Aorta (tissue), 5 donors: ENCODE measurements around the gene TMEM143. TPM values are rescaled to one million over a fixed set of nuclear protein-coding genes. Genes with fewer than 3 reads are reported as not detected.

Experiments
- ATAC-seq: fragments of 200-7000 bp; cut with Tn5 transposase; one replicate; pipeline ENCODE4 v1.9.1; 2022; ENCODE audit warnings: moderate library complexity; ENCODE audit not compliant: low FRiP score
- DNase-seq, 2 donors: peaks; one replicate each; pipeline ENCODE4 v3.0.0-alpha.2; 2020
- H3K27ac ChIP-seq, 2 donors: one replicate each; pipeline ENCODE4 v1.5.1; 2013; ENCODE audit warnings: low read length in 2 of 2, mild to moderate bottlenecking in 2 of 2, moderate library complexity in 2 of 2, control low read depth in 1 of 2, inconsistent platforms in 1 of 2, low read depth in 1 of 2
- H3K27me3 ChIP-seq, 2 donors: one replicate each; pipeline ENCODE4 v1.6.1; 2013; ENCODE audit warnings: control low read depth in 1 of 2, low read length in 1 of 2, mild to moderate bottlenecking in 1 of 2, moderate library complexity in 1 of 2; ENCODE audit not compliant: insufficient read depth in 2 of 2, control insufficient read depth in 1 of 2
- H3K36me3 ChIP-seq, 2 donors: one replicate each; pipeline ENCODE4 v1.6.1; 2013; ENCODE audit warnings: control low read depth in 1 of 2, low read length in 1 of 2, mild to moderate bottlenecking in 1 of 2; ENCODE audit not compliant: insufficient read depth in 2 of 2, control insufficient read depth in 1 of 2
- H3K4me1 ChIP-seq, 2 donors: one replicate each; pipeline ENCODE4 v1.6.1; 2013; ENCODE audit warnings: low read length in 2 of 2, control low read depth in 1 of 2, mild to moderate bottlenecking in 1 of 2, moderate library complexity in 1 of 2; ENCODE audit not compliant: insufficient read depth in 2 of 2, control insufficient read depth in 1 of 2
- H3K4me3 ChIP-seq, 2 donors: one replicate each; pipeline ENCODE4 v1.5.1; 2013; ENCODE audit warnings: low read length in 2 of 2, control low read depth in 1 of 2, mild to moderate bottlenecking in 1 of 2
- H3K9me3 ChIP-seq: one replicate; pipeline ENCODE4 v1.6.1; 2013; ENCODE audit warnings: mild to moderate bottlenecking, low read length; ENCODE audit not compliant: control insufficient read depth
- WGBS, 2 donors: extraction: QIAGEN DNeasy Blood & Tissue Kit; methylation state at CpG; one replicate each; pipeline ENCODE4 v1.1.7; 2013; 5-methylcytosine and 5-hydroxymethylcytosine counted together
- intact Hi-C, 2 donors: fragments of 100-400 bp; cut with DNase I; formaldehyde crosslinking; loops; one replicate each; pipeline versions ENCODE4 v1.14.2 to v1.15.0; 2022
- polyA plus RNA-seq, 2 donors: library from polyadenylated mRNA; stranded (reverse); fragments of 200-250 nt; gene quantifications; one replicate each; pipeline ENCODE4 v1.2.3, GENCODE V29; 2013
- total RNA-seq, 2 donors: library from RNA; stranded (reverse); fragmentation: NEBNext Ultra II Directional; extraction: Animal tissue kit (Norgen Biotek cat#: 25700); gene quantifications; one replicate each; pipeline ENCODE4 v1.2.1, GENCODE V29; 2021
- donor health status: healthy with polysubstance abuse.
- donor health status: Bipolar disorder and iron deficiency.
- donor health status: DM: no; HTN: no; CAD: no.
- donor health status: DM: no; HTN: no; CAD: no.
- donor health status: DM: yes; HTN: yes; CAD: no.

TMEM143 gene
- total and polyA plus RNA-seq, 4 donors: 4.9 to 9.2 (median 6.5) TPM

- Histone ChIP-seq H3K36me3 (no peaks in the 10 kb centered on the region), H3K27me3 (no peaks in the 10 kb centered on the region), H3K27ac (no peak overlapping the region), H3K4me3 (peak overlapping the region in 1 of 2 donors; percentile 26), H3K9me3 (peaks cover 3% of the 10 kb centered on the region), H3K4me1 (no peaks in the 10 kb centered on the region)
- peak; percentile 88 to 96 for DNase-seq
- intact Hi-C loops: loop anchor here (1.0 to 2.0 kb wide), 2 partner anchors 22 to 24 kb away; no protein-coding TSS in a partner anchor
- ATAC-seq: peak; percentile 95
- WGBS, 2 donors: 0% methylated on average over 45 of the region's 45 CpGs
Measured at GRCh38 chr19:48290771-48291488, 72.8 kb downstream of the TMEM143 start.

DNA sequence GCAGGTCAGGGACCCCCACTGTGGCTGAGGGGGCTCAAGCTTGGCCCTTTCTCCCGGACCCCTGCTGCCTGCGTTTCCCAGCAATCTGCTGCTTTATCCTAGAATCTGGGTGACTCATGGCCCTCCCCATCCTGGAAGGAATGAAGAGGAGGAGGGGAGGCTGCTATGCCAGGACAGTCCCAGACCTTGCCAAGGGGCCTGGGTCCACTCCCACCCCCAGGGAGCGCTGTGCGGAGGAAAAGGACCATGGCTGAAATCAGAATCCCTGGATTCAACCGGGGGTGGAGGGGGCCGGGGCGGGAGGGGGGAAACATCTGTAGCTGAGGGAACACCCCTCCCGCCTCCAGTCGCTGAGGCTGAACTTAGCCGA is 73.4 kb downstream of the TMEM143 start:
- WGBS, 2 donors: 2 to 3% methylated on average over 6 to 10 of the region's 10 CpGs
- no peaks in the 10 kb centered on the region for H3K4me1 ChIP-seq
- peaks cover 3% of the 10 kb centered on the region for H3K9me3 ChIP-seq
- ATAC-seq: peak; percentile 69
- peak in 1 of 2 donors; percentile 62 for DNase-seq
- no peaks in the 10 kb centered on the region for H3K36me3 ChIP-seq
- no peaks in the 10 kb centered on the region for H3K27me3 ChIP-seq
- intact Hi-C loops: loop anchor here in 1 of 2 donors (2.0 kb wide), 1 partner anchor 22 kb away; no protein-coding TSS in a partner anchor
- no peak overlapping the region for H3K27ac ChIP-seq
- peak overlapping the region in 1 of 2 donors; percentile 18 for H3K4me3 ChIP-seq

DNA sequence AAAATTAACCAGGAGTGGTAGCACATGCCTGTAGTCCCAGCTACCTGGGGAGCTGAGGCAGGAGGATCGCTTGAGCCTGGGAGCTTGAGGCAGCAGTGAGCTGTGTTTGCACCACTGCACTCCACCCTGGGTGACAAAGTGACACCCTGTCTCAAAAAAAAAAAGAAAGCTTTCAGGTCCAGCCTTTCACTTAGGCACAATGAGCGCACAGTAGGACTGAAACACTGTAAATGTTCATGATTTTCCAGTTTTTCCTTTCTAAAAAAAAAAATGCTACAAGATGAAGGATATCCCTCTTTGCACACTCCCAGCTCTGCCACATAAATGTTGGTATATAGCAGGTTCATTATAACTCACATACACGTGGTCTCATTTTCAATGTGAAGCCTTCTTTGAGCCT is 76.0 kb downstream of the TMEM143 start:
- peaks cover 6% of the 10 kb centered on the region for H3K9me3 ChIP-seq
- H3K4me1 ChIP-seq: no peaks in the 10 kb centered on the region

GRCh38 chr19:48284896-48285295 is 78.8 kb downstream of the TMEM143 start:
- DNase-seq: peak in 1 of 2 donors; percentile 9
- Histone ChIP-seq H3K36me3 (no peaks in the 10 kb centered on the region), H3K4me3 (no peak overlapping the region), H3K4me1 (no peaks in the 10 kb centered on the region), H3K9me3 (peaks cover 6% of the 10 kb centered on the region), H3K27ac (no peak overlapping the region), H3K27me3 (peaks cover 0 to 3% of the 10 kb centered on the region in 2 donors)
- intact Hi-C loops: no loop called here
- WGBS, 2 donors: 73 to 77% methylated on average over 4 of the region's 4 CpGs
- ATAC-seq: no peak

More for the DNA sequence above, 76.0 kb downstream of the TMEM143 start:
- intact Hi-C loops: no loop called here
- Histone ChIP-seq H3K27me3 (peaks cover 0 to 3% of the 10 kb centered on the region in 2 donors), H3K4me3 (no peak overlapping the region), H3K36me3 (no peaks in the 10 kb centered on the region), H3K27ac (no peak overlapping the region)
- DNase-seq: no peak
- WGBS, 2 donors: 96% methylated on average over 3 of the region's 3 CpGs
- no peak for ATAC-seq

GRCh38 chr19:48283908-48284307 is 79.8 kb downstream of the TMEM143 start:
- ATAC-seq (no peak), DNase-seq (no peak)
- H3K9me3 ChIP-seq: peaks cover 6% of the 10 kb centered on the region
- WGBS, 2 donors: 93 to 94% methylated on average over 7 of the region's 7 CpGs
- H3K27ac ChIP-seq: no peak overlapping the region
- intact Hi-C loops: no loop called here
- no peaks in the 10 kb centered on the region for H3K4me1 ChIP-seq
- peaks cover 0 to 3% of the 10 kb centered on the region in 2 donors for H3K27me3 ChIP-seq
- H3K36me3 ChIP-seq: no peaks in the 10 kb centered on the region
- no peak overlapping the region for H3K4me3 ChIP-seq

Other genes with a start within 250 kb of the TMEM143 start
- gene LIG1, start 193.6 kb downstream of the TMEM143 start, total RNA-seq: 10 to 100 TPM; 11.3 to 16.0 TPM
- gene LIG1, start 193.6 kb downstream of the TMEM143 start, polyA plus RNA-seq: 10 to 100 TPM in 1 of 2 donors, 1 to 10 TPM in 1; 3.4 to 33.7 TPM
- 10 to 100 TPM in 1 of 2 donors, 1 to 10 TPM in 1; 9.0 to 10.3 TPM for gene ZSWIM9, start 193.3 kb downstream of the TMEM143 start, total RNA-seq
- gene ZSWIM9, start 193.3 kb downstream of the TMEM143 start, polyA plus RNA-seq: 10 to 100 TPM in 1 of 2 donors, 1 to 10 TPM in 1; 6.0 to 21.8 TPM
- gene CARD8, start 108.0 kb downstream of the TMEM143 start, total RNA-seq: 100 to 1,000 TPM in 1 of 2 donors, 10 to 100 TPM in 1; 46.5 to 116 TPM
- 10 to 100 TPM in 1 of 2 donors, 1 to 10 TPM in 1; 7.6 to 18.1 TPM for gene CARD8, start 108.0 kb downstream of the TMEM143 start, polyA plus RNA-seq
- gene ZNF114, start 93.9 kb downstream of the TMEM143 start, total RNA-seq: 1 to 10 TPM in 1 of 2 donors, under 1 TPM in 1; 0.26 to 1.0 TPM
- not detected for gene ZNF114, start 93.9 kb downstream of the TMEM143 start, polyA plus RNA-seq
- 100 to 1,000 TPM; 107 to 151 TPM for gene EMP3, start 38.4 kb downstream of the TMEM143 start, total RNA-seq
- gene EMP3, start 38.4 kb downstream of the TMEM143 start, polyA plus RNA-seq: 100 to 1,000 TPM; 109 to 149 TPM
- not detected for gene SYNGR4, start 427 bp upstream of the TMEM143 start, total RNA-seq
- not detected for gene SYNGR4, start 427 bp upstream of the TMEM143 start, polyA plus RNA-seq
- gene KDELR1, start 27.6 kb upstream of the TMEM143 start, total RNA-seq: 100 to 1,000 TPM in 1 of 2 donors, 10 to 100 TPM in 1; 94.0 to 128 TPM
- 100 to 1,000 TPM in 1 of 2 donors, 10 to 100 TPM in 1; 60.7 to 122 TPM for gene KDELR1, start 27.6 kb upstream of the TMEM143 start, polyA plus RNA-seq
- 1 to 10 TPM in 1 of 2 donors, under 1 TPM in 1; 0.91 to 4.0 TPM for gene GRIN2D, start 29.7 kb upstream of the TMEM143 start, total RNA-seq
- under 1 TPM in 1 of 2 donors, not detected in 1; 0.03 TPM for gene GRIN2D, start 29.7 kb upstream of the TMEM143 start, polyA plus RNA-seq
- 10 to 100 TPM; 21.4 to 25.8 TPM for gene GRWD1, start 82.0 kb upstream of the TMEM143 start, total RNA-seq
- 1 to 10 TPM; 7.0 to 9.0 TPM for gene GRWD1, start 82.0 kb upstream of the TMEM143 start, polyA plus RNA-seq
- gene KCNJ14, start 91.6 kb upstream of the TMEM143 start, total RNA-seq: 1 to 10 TPM; 1.1 TPM
- under 1 TPM in 1 of 2 donors, not detected in 1; 0.36 TPM for gene KCNJ14, start 91.6 kb upstream of the TMEM143 start, polyA plus RNA-seq
- 10 to 100 TPM; 56.8 to 61.2 TPM for gene CYTH2, start 105.4 kb upstream of the TMEM143 start, total RNA-seq
- gene CYTH2, start 105.4 kb upstream of the TMEM143 start, polyA plus RNA-seq: 10 to 100 TPM; 32.7 to 76.6 TPM
- 1 to 10 TPM in 1 of 2 donors, under 1 TPM in 1; 0.71 to 4.2 TPM for gene LMTK3, start 147.9 kb upstream of the TMEM143 start, total RNA-seq
- gene LMTK3, start 147.9 kb upstream of the TMEM143 start, polyA plus RNA-seq: 1 to 10 TPM in 1 of 2 donors, under 1 TPM in 1; 0.51 to 1.3 TPM
- not detected for gene SULT2B1, start 188.2 kb upstream of the TMEM143 start, total RNA-seq
- 1 to 10 TPM in 1 of 2 donors, not detected in 1; 2.1 TPM for gene SULT2B1, start 188.2 kb upstream of the TMEM143 start, polyA plus RNA-seq
- gene SPACA4, start 242.8 kb upstream of the TMEM143 start, total RNA-seq: not detected
- under 1 TPM in 1 of 2 donors, not detected in 1; 0.18 TPM for gene SPACA4, start 242.8 kb upstream of the TMEM143 start, polyA plus RNA-seq